ENCODE results near the gene LAMTOR3.
"Not testable (repeated sequence)": the region's sequence is repeated elsewhere in the genome, so short reads cannot be mapped to it uniquely, and the experiment has no call there.

LAMTOR3 gene

DNA sequence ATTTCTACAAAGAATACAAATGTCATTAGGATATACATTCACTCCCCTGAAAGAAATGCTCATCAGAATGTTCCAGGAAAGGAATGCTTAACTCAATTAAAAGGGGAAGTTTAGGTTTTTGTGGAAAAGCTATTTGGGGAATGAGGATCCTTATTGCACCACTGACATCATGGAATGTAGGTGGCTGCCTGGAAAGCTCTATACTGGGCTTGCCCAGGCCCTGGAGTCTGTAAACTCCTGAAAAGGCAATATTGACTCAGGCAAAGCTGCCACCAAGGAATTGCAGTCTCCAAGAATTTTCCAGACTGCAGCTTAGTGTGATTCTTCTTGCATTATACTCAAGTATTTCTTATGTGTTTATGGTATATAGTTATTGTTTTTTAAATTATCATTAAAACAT is 61.9 kb downstream of the LAMTOR3 start:
- Histone ChIP-seq H3F3A (ENCODE audit: insufficient read depth, low read length) (peaks cover 4% of the 10 kb centered on the region; the same call in 1 of the 2 replicates), H3K4me3 (ENCODE audit: low read length) (no peak overlapping the region), H3K4me2 (ENCODE audit: low read depth, low read length) (no peak overlapping the region), H2AFZ (ENCODE audit: low read length) (no peak overlapping the region), H3K9ac (ENCODE audit: low read length) (no peak overlapping the region), H3K36me3 (replicated peaks; ENCODE audit: insufficient read depth, low read length) (peaks cover 4% of the 10 kb centered on the region; the same call in 1 of the 2 replicates), H4K20me1 (ENCODE audit: insufficient read depth, low read length) (peaks cover 8% of the 10 kb centered on the region; the same call in 1 of the 2 replicates), H3K27ac (ENCODE audit: low read length) (no peak overlapping the region), H3K9me2 (replicated peaks; ENCODE audit: insufficient read depth, low read length) (no peaks in the 10 kb centered on the region), H3K27me3 (replicated peaks; ENCODE audit: insufficient read depth, low read length) (no peaks in the 10 kb centered on the region), H3K9me3 (replicated peaks; ENCODE audit: insufficient read depth, low read length) (no peaks in the 10 kb centered on the region), H3K4me1 (ENCODE audit: low read length) (0 out of 2 replicates have a peak, but pooled peaks cover 11% of the 10 kb centered on the region), H3K79me2 (ENCODE audit: low read length) (peaks cover 97% of the 10 kb centered on the region)
- no peak for DNase-seq
- TF ChIP-seq EZH2phosphoT487 (IDR thresholded peaks at IDR 0.05; ENCODE audit: low read length) (no peak), EZH2 (optimal IDR thresholded peaks at IDR 0.05; ENCODE audit: low read depth, low read length) (no peak)
- TF ChIP-seq, protein P1, sequence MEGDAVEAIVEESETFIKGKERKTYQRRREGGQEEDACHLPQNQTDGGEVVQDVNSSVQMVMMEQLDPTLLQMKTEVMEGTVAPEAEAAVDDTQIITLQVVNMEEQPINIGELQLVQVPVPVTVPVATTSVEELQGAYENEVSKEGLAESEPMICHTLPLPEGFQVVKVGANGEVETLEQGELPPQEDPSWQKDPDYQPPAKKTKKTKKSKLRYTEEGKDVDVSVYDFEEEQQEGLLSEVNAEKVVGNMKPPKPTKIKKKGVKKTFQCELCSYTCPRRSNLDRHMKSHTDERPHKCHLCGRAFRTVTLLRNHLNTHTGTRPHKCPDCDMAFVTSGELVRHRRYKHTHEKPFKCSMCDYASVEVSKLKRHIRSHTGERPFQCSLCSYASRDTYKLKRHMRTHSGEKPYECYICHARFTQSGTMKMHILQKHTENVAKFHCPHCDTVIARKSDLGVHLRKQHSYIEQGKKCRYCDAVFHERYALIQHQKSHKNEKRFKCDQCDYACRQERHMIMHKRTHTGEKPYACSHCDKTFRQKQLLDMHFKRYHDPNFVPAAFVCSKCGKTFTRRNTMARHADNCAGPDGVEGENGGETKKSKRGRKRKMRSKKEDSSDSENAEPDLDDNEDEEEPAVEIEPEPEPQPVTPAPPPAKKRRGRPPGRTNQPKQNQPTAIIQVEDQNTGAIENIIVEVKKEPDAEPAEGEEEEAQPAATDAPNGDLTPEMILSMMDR (IDR thresholded peaks at IDR 0.05; ENCODE audit: low read length) = no peak

DNA sequence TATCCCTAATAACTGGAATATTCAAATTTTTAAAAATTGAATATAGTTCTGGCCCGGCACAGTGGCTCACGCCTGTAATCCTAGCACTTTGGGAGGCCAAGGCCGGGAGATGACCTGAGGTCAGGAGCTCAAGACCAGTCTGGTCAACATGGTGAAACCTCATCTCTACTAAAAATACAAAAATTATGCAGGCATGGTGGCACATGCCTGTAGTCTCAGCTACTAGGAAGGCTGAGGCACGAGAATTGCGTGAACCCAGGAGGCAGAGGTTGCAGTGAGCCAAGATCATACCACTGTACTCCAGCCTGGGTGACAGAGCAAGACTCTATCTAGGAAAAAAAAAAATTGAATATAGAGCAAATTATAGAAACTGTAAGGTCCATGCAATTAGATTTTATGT is 64.2 kb downstream of the LAMTOR3 start:
- not testable (repeated sequence) for H3K9ac ChIP-seq (ENCODE audit: low read length); DNase-seq; H3K4me2 ChIP-seq (ENCODE audit: low read depth, low read length); H3K9me2 ChIP-seq (replicated peaks; ENCODE audit: insufficient read depth, low read length); H3K36me3 ChIP-seq (replicated peaks; ENCODE audit: insufficient read depth, low read length); H4K20me1 ChIP-seq (ENCODE audit: insufficient read depth, low read length); H3F3A ChIP-seq (ENCODE audit: insufficient read depth, low read length); H2AFZ ChIP-seq (ENCODE audit: low read length); H3K9me3 ChIP-seq (replicated peaks; ENCODE audit: insufficient read depth, low read length); H3K27ac ChIP-seq (ENCODE audit: low read length); H3K27me3 ChIP-seq (replicated peaks; ENCODE audit: insufficient read depth, low read length); H3K4me3 ChIP-seq (ENCODE audit: low read length)
- Histone ChIP-seq H3K4me1 (ENCODE audit: low read length) (0 out of 2 replicates have a peak, but pooled peaks cover 23% of the 10 kb centered on the region), H3K79me2 (ENCODE audit: low read length) (peaks cover 99% of the 10 kb centered on the region)

DNA sequence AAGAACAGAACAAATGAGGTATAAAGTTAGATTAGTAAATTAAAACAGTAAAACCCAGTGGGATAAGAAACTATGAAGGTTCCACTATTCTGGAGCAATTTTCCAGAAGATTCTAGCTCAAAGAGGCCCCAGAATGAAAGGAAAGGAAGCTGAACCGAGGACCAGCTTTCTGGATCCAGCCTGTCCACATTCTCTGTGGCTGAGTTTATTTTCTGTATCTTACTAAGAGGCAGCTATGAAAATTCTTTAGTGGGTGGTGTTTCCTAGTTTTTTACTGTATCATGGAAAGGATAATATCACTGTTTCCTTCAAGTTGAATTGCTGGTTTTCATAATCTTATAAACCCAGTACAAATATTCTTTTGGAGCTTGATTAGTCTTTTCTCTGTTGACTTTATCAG is 65.8 kb downstream of the LAMTOR3 start:
- Histone ChIP-seq H2AFZ (ENCODE audit: low read length) (no peak overlapping the region), H3K9ac (ENCODE audit: low read length) (no peak overlapping the region), H3K9me3 (replicated peaks; ENCODE audit: insufficient read depth, low read length) (no peaks in the 10 kb centered on the region), H3K4me2 (ENCODE audit: low read depth, low read length) (no peak overlapping the region), H3K9me2 (replicated peaks; ENCODE audit: insufficient read depth, low read length) (no peaks in the 10 kb centered on the region), H3K79me2 (ENCODE audit: low read length) (peaks cover 99% of the 10 kb centered on the region), H3F3A (ENCODE audit: insufficient read depth, low read length) (peaks cover 4% of the 10 kb centered on the region; the same call in 1 of the 2 replicates), H3K27ac (ENCODE audit: low read length) (no peak overlapping the region), H3K4me1 (ENCODE audit: low read length) (peaks cover 29% of the 10 kb centered on the region; the same call in 1 of the 2 replicates), H3K27me3 (replicated peaks; ENCODE audit: insufficient read depth, low read length) (no peaks in the 10 kb centered on the region), H3K36me3 (replicated peaks; ENCODE audit: insufficient read depth, low read length) (no peaks in the 10 kb centered on the region; the same call in 1 of the 2 replicates), H3K4me3 (ENCODE audit: low read length) (no peak overlapping the region), H4K20me1 (ENCODE audit: insufficient read depth, low read length) (peaks cover 8% of the 10 kb centered on the region; the same call in 1 of the 2 replicates)
- DNase-seq = no peak
- TF ChIP-seq EZH2 (optimal IDR thresholded peaks at IDR 0.05; ENCODE audit: low read depth, low read length) (no peak), EZH2phosphoT487 (IDR thresholded peaks at IDR 0.05; ENCODE audit: low read length) (no peak)
- TF ChIP-seq, protein P1 (IDR thresholded peaks at IDR 0.05; ENCODE audit: low read length) = no peak
